Caco-2 (cell line): Measurements from ENCODE around the gene NOXA1. TPM values are rescaled to one million over a fixed set of nuclear protein-coding genes. Genes with fewer than 3 reads are reported as not detected.

Experiments used
- BruUV-seq: library from RNA; stranded (reverse); fragments of 400-500 nt; replicated peaks from 2 replicates; lab custom pipeline; 2021; lab: Mats Ljungman, UMichigan
- CTCF ChIA-PET: fragments of 300-600 bp; sonication (Branson Sonifier 250); formaldehyde crosslinking; loops from one replicate; lab custom pipeline; 2022; ENCODE audit warnings: antibody characterized with exemption; lab: Charles Lee
- POLR2A ChIA-PET: fragments of 300-600 bp; sonication (Branson Sonifier 250); formaldehyde crosslinking; loops from one replicate; lab custom pipeline; 2022; ENCODE audit warnings: antibody characterized with exemption; lab: Charles Lee
- DNase-seq, 2 experiments: peaks; one replicate each; pipeline versions ENCODE4 v3.0.0 to v3.0.0-alpha.2; 2020 to 2022
- H3K27me3 ChIP-seq: replicated peaks from 2 replicates; pipeline ENCODE4 v1.6.0; 2011; ENCODE audit warnings: low read length; ENCODE audit not compliant: control insufficient read depth, insufficient read depth
- H3K36me3 ChIP-seq: 2 replicates; pipeline ENCODE4 v1.5.1; 2011; ENCODE audit warnings: low read length; ENCODE audit not compliant: control insufficient read depth, insufficient read depth
- H3K4me1 ChIP-seq: fragments of 250-450 bp; sonication (Bioruptor Pico); 2 replicates; pipeline ENCODE4 v1.5.1; 2020; ENCODE audit warnings: mild to moderate bottlenecking
- H3K4me3 ChIP-seq: 2 replicates; pipeline ENCODE4 v1.5.1; 2011; ENCODE audit warnings: low read depth, mild to moderate bottlenecking, control low read depth, low read length
- H3K9me3 ChIP-seq: fragments of 250-450 bp; sonication (Bioruptor Pico); 2 replicates; pipeline ENCODE4 v1.5.1; 2020; ENCODE audit warnings: mild to moderate bottlenecking, moderate library complexity
- H3K27ac Mint-ChIP-seq: one replicate; pipeline ENCODE4 v1.8.0; 2022; ENCODE audit warnings: mixed read lengths; ENCODE audit not compliant: unreplicated experiment
- H3K27me3 Mint-ChIP-seq: one replicate; pipeline ENCODE4 v1.8.0; 2022; ENCODE audit warnings: mixed read lengths; ENCODE audit not compliant: insufficient read depth, unreplicated experiment
- H3K36me3 Mint-ChIP-seq: one replicate; pipeline ENCODE4 v1.8.0; 2022; ENCODE audit warnings: mild to moderate bottlenecking, mixed read lengths; ENCODE audit not compliant: insufficient read depth, unreplicated experiment
- H3K4me1 Mint-ChIP-seq: one replicate; pipeline ENCODE4 v1.8.0; 2022; ENCODE audit warnings: low read depth, mixed read lengths; ENCODE audit not compliant: unreplicated experiment
- H3K4me3 Mint-ChIP-seq: one replicate; pipeline ENCODE4 v1.8.0; 2022; ENCODE audit warnings: mild to moderate bottlenecking, moderate library complexity, mixed read lengths; ENCODE audit not compliant: unreplicated experiment
- H3K9me3 Mint-ChIP-seq: one replicate; pipeline ENCODE4 v1.8.0; 2022; ENCODE audit warnings: mixed read lengths; ENCODE audit not compliant: unreplicated experiment
- CTCF ChIP-seq, 2 experiments: fragments of 200-600 bp in 1 of 2; IDR thresholded peaks; 1 replicate in 1 of 2; 2 replicates in 1 of 2; pipeline versions ENCODE4 v1.5.1 to v1.8.0; 2011 to 2022; ENCODE audit warnings: antibody characterized with exemption in 1 of 2, control low read depth in 1 of 2, inconsistent platforms in 1 of 2, low read depth in 1 of 2, low read length in 1 of 2, mild to moderate bottlenecking in 1 of 2, moderate library complexity in 1 of 2; ENCODE audit not compliant: insufficient read depth in 1 of 2, severe bottlenecking in 1 of 2, unreplicated experiment in 1 of 2
- intact Hi-C: fragments of 100-400 bp; cut with micrococcal nuclease; formaldehyde crosslinking; loops from one replicate; pipeline ENCODE4 v1.10.0; 2022; ENCODE audit not compliant: unreplicated experiment
- total RNA-seq: library from RNA; stranded (reverse); gene quantifications from 2 replicates; pipeline ENCODE4 v1.2.3, GENCODE V29; 2022

The NOXA1 gene
- total RNA-seq, 1 experiment from 2014 or later, result 8.6 TPM

GRCh38 chr9:137426018-137426681 lies 3.0 kb downstream of the NOXA1 start:
- H3K27me3 Mint-ChIP-seq, result no peaks in the 10 kb centered on the region
- Histone ChIP-seq H3K4me3 (no peak overlapping the region), H3K9me3 (no peaks in the 10 kb centered on the region), H3K27me3 (no peaks in the 10 kb centered on the region), H3K4me1 (peaks cover 16% of the 10 kb centered on the region), H3K36me3 (no peaks in the 10 kb centered on the region)
- intact Hi-C loops, result no loop called here
- no peak for TF ChIP-seq CTCF (IDR thresholded peaks at IDR 0.05; ENCODE audit: insufficient read depth in 1 of 2, low read depth in 1 of 2, low read length in 1 of 2, severe bottlenecking in 1 of 2, unreplicated experiment in 1 of 2)
- ChIA-PET POLR2A (no interaction called here), CTCF (no interaction called here)
- peaks cover 6% of the 10 kb centered on the region for H3K36me3 Mint-ChIP-seq
- no peaks in the 10 kb centered on the region for H3K9me3 Mint-ChIP-seq
- no peak overlapping the region for H3K27ac Mint-ChIP-seq
- BruUV-seq, result no TSS peak
- peaks cover 6% of the 10 kb centered on the region for H3K4me1 Mint-ChIP-seq
- DNase-seq, result peak in 1 of 2 experiments; percentile 15
- no peak overlapping the region for H3K4me3 Mint-ChIP-seq

- ChIA-PET POLR2A (no interaction called here), CTCF (interaction anchor here (0.6 to 1.0 kb wide), 2 partner anchors 15 to 107 kb away, joined by 3 to 6 read pairs; no protein-coding TSS in a partner anchor)
- TF ChIP-seq CTCF (IDR thresholded peaks at IDR 0.05; ENCODE audit: insufficient read depth in 1 of 2, low read depth in 1 of 2, low read length in 1 of 2, severe bottlenecking in 1 of 2, unreplicated experiment in 1 of 2), result no peak
- BruUV-seq, result no TSS peak
- no peak overlapping the region for H3K4me3 ChIP-seq
- H3K9me3 ChIP-seq, result no peaks in the 10 kb centered on the region
- DNase-seq, result no peak
- H3K4me3 Mint-ChIP-seq, result no peak overlapping the region
- intact Hi-C loops, result loop anchor here (1.0 kb wide), 1 partner anchor 18 kb away; no protein-coding TSS in a partner anchor
- H3K36me3 ChIP-seq, result no peaks in the 10 kb centered on the region
- no peaks in the 10 kb centered on the region for H3K27me3 Mint-ChIP-seq
- H3K27me3 ChIP-seq, result no peaks in the 10 kb centered on the region
- H3K9me3 Mint-ChIP-seq, result no peaks in the 10 kb centered on the region
- H3K27ac Mint-ChIP-seq, result no peak overlapping the region
- peaks cover 16% of the 10 kb centered on the region for H3K4me1 ChIP-seq
- peaks cover 6% of the 10 kb centered on the region for H3K36me3 Mint-ChIP-seq
- H3K4me1 Mint-ChIP-seq, result peaks cover 6% of the 10 kb centered on the region
Observed at GRCh38 chr9:137427454-137428310, 4.5 kb downstream of the NOXA1 start.

DNA sequence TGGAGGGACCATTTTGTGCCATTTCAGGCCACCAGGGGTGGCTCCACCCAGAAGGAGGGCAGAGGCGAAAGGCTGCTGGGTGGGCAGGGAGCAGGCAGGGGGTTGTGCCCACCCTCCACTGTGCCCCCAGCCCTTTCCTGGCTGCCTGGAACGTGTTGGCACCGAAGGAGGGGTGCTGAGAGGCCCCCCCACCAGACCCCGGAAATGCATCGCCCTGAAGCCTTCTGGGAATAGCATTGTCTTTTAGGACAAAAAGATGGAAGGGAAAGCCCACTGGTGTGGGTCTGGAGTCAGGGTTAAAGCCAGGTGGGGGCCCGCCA lies 5.1 kb downstream of the NOXA1 start:
- CTCF ChIA-PET, result interaction anchor here (1.0 kb wide), 1 partner anchor 107 kb away, joined by 3 read pairs; no protein-coding TSS in a partner anchor
- intact Hi-C loops, result loop anchor here (1.0 kb wide), 1 partner anchor 17 kb away; no protein-coding TSS in a partner anchor
- no peaks in the 10 kb centered on the region for H3K9me3 Mint-ChIP-seq

More for the DNA sequence above, 5.1 kb downstream of the NOXA1 start:
- no peak for DNase-seq
- Mint-ChIP-seq H3K4me3 (no peak overlapping the region), H3K4me1 (peaks cover 6% of the 10 kb centered on the region), H3K27ac (no peak overlapping the region), H3K36me3 (peaks cover 6% of the 10 kb centered on the region), H3K27me3 (no peaks in the 10 kb centered on the region)
- no peak for TF ChIP-seq CTCF (IDR thresholded peaks at IDR 0.05; ENCODE audit: insufficient read depth in 1 of 2, low read depth in 1 of 2, low read length in 1 of 2, severe bottlenecking in 1 of 2, unreplicated experiment in 1 of 2)
- no peaks in the 10 kb centered on the region for H3K27me3 ChIP-seq
- H3K9me3 ChIP-seq, result no peaks in the 10 kb centered on the region
- peaks cover 16% of the 10 kb centered on the region for H3K4me1 ChIP-seq
- no peaks in the 10 kb centered on the region for H3K36me3 ChIP-seq
- BruUV-seq, result no TSS peak
- POLR2A ChIA-PET, result no interaction called here
- H3K4me3 ChIP-seq, result no peak overlapping the region
